Measurements from ENCODE around the gene SLC35B4. TPM values are rescaled to one million over a fixed set of nuclear protein-coding genes. Genes with fewer than 3 reads are reported as not detected.

Gene SLC35B4
- total RNA-seq, 5 donors from 2014 or later (not counting 1 experiment from before 2014, with no cell fraction given): 12.6 to 14.0 (median 13.5) TPM

DNA sequence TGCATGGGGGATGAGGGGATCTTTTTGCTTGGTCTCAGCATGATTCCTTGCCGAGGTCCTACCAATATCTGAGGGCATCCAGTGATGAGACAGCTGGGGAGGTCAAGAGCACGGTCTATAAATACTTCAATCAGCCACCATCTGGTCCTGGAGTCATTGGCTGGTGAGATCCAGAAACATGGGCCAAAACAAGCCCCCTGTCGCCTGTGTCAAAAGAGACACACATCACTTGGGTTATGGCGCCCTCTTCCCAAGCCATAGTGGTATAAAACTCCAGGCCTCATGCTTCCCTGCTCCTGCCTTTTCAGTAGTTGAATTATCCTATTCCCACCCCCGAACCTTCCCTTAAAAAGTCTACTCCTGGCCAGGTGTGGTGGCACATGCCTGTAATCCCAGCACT, 60.9 kb downstream of the SLC35B4 start:
- Mint-ChIP-seq H3K27ac (no peak overlapping the region), H3K4me3 (no peak overlapping the region), H3K9me3 (peaks cover 0 to 3% (median 0%) of the 10 kb centered on the region in 3 donors), H3K4me1 (no peaks in the 10 kb centered on the region), H3K27me3 (peaks cover 2 to 3% of the 10 kb centered on the region in 2 donors), H3K36me3 (no peaks in the 10 kb centered on the region)
- ATAC-seq (replicated peaks in 1 of 4): no peak
- ChIA-PET POLR2A (no interaction called here), CTCF (no interaction called here)
- no peak overlapping the region for H3K27ac ChIP-seq (ENCODE audit: low read length)
- H3K4me1 ChIP-seq (ENCODE audit: control insufficient read depth in 1 of 2, extremely low read depth in 1 of 2, insufficient read depth in 2 of 2, low read length in 2 of 2): no peaks in the 10 kb centered on the region
- DNase-seq: no peak
- no peaks in the 10 kb centered on the region for H3K9me3 ChIP-seq
- no peak overlapping the region for H3K4me3 ChIP-seq (ENCODE audit: control insufficient read depth in 1 of 2, extremely low read depth in 1 of 2, low read length in 1 of 2)
- no peaks in the 10 kb centered on the region for H3K36me3 ChIP-seq (ENCODE audit: control insufficient read depth in 2 of 2, extremely low read depth in 1 of 2, insufficient read depth in 1 of 2, low read length in 1 of 2)
- 80% methylated on average over 4 of the region's 5 CpGs for WGBS (ENCODE audit: insufficient coverage)
- H3K27me3 ChIP-seq (replicated peaks in 1 of 2; ENCODE audit: control insufficient read depth in 2 of 2, extremely low read depth in 1 of 2, insufficient read depth in 2 of 2, low read length in 1 of 2): peaks cover 0 to 3% of the 10 kb centered on the region in 2 experiments

DNA sequence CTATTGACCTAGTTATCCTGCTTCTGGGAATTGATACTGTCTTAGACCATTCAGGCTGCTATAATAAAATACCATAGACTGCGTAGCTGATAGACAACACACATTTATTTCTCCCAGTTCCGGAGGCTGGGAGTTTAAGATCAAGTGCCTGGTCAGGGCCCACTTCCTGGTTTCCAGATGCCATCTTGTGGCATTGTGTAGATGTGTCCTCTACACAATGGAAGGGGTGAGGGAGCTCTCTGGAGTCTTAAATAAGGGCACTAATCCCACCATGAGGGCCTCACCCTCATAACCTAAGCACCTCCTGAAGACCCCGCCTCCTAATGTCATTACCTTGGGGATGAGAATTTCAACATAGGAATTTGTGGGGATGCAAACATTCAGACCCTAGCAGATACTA, 62.4 kb downstream of the SLC35B4 start:
- no peak for ATAC-seq (replicated peaks in 1 of 4)

DNA sequence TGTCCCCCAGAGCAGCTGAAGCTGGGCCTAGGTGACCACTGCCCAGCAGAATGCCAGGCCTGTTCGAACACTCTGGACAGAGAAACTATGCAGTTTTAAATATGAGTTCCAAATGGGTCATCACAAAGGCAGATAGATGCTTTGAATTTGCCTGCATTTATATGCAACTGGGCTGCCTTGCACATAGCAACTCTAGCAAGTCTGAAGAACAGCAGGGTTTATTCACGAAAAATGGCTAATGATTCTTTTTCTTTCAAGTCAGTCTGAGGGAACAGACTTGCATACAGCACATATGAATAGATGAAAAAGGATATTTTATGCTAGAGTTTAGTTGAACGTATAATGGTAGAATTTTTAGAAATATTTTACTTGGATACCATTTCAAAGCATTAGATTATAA, 68.5 kb downstream of the SLC35B4 start:
- ChIA-PET CTCF (no interaction called here), POLR2A (no interaction called here)
- H3K27ac ChIP-seq (ENCODE audit: low read length): no peak overlapping the region
- no peaks in the 10 kb centered on the region for H3K4me1 Mint-ChIP-seq
- no peak overlapping the region for H3K27ac Mint-ChIP-seq
- 62% methylated on average over 1 of the region's 3 CpGs for WGBS (ENCODE audit: insufficient coverage)
- H3K27me3 Mint-ChIP-seq: peaks cover 4 to 8% of the 10 kb centered on the region in 2 donors
- peaks cover 0 to 2% (median 0%) of the 10 kb centered on the region in 3 donors for H3K9me3 Mint-ChIP-seq
- H3K4me3 ChIP-seq (ENCODE audit: control insufficient read depth in 1 of 2, extremely low read depth in 1 of 2, low read length in 1 of 2): no peak overlapping the region
- H3K36me3 Mint-ChIP-seq: no peaks in the 10 kb centered on the region
- no peaks in the 10 kb centered on the region for H3K36me3 ChIP-seq (ENCODE audit: control insufficient read depth in 2 of 2, extremely low read depth in 1 of 2, insufficient read depth in 1 of 2, low read length in 1 of 2)
- peaks cover 0 to 2% of the 10 kb centered on the region in 2 experiments for H3K4me1 ChIP-seq (ENCODE audit: control insufficient read depth in 1 of 2, extremely low read depth in 1 of 2, insufficient read depth in 2 of 2, low read length in 2 of 2)
- H3K9me3 ChIP-seq: no peaks in the 10 kb centered on the region
- H3K27me3 ChIP-seq (replicated peaks in 1 of 2; ENCODE audit: control insufficient read depth in 2 of 2, extremely low read depth in 1 of 2, insufficient read depth in 2 of 2, low read length in 1 of 2): no peaks in the 10 kb centered on the region
- no peak overlapping the region for H3K4me3 Mint-ChIP-seq
- ATAC-seq (replicated peaks in 1 of 4) (no peak), DNase-seq (no peak)

More for the DNA sequence above, 62.4 kb downstream of the SLC35B4 start:
- Mint-ChIP-seq H3K36me3 (no peaks in the 10 kb centered on the region), H3K27ac (no peak overlapping the region), H3K9me3 (peaks cover 0 to 3% (median 0%) of the 10 kb centered on the region in 3 donors), H3K4me3 (no peak overlapping the region), H3K4me1 (no peaks in the 10 kb centered on the region), H3K27me3 (peaks cover 2 to 8% of the 10 kb centered on the region in 2 donors)
- POLR2A ChIA-PET: no interaction called here
- Histone ChIP-seq H3K4me1 (ENCODE audit: control insufficient read depth in 1 of 2, extremely low read depth in 1 of 2, insufficient read depth in 2 of 2, low read length in 2 of 2) (no peaks in the 10 kb centered on the region), H3K36me3 (ENCODE audit: control insufficient read depth in 2 of 2, extremely low read depth in 1 of 2, insufficient read depth in 1 of 2, low read length in 1 of 2) (no peaks in the 10 kb centered on the region), H3K4me3 (ENCODE audit: control insufficient read depth in 1 of 2, extremely low read depth in 1 of 2, low read length in 1 of 2) (no peak overlapping the region), H3K27me3 (replicated peaks in 1 of 2; ENCODE audit: control insufficient read depth in 2 of 2, extremely low read depth in 1 of 2, insufficient read depth in 2 of 2, low read length in 1 of 2) (peaks cover 0 to 3% of the 10 kb centered on the region in 2 experiments), H3K27ac (ENCODE audit: low read length) (no peak overlapping the region), H3K9me3 (no peaks in the 10 kb centered on the region)
- CTCF ChIA-PET: no interaction called here
- no CpG with 5 or more reads among the region's 3 CpGs for WGBS (ENCODE audit: insufficient coverage)
- no peak for DNase-seq

DNA sequence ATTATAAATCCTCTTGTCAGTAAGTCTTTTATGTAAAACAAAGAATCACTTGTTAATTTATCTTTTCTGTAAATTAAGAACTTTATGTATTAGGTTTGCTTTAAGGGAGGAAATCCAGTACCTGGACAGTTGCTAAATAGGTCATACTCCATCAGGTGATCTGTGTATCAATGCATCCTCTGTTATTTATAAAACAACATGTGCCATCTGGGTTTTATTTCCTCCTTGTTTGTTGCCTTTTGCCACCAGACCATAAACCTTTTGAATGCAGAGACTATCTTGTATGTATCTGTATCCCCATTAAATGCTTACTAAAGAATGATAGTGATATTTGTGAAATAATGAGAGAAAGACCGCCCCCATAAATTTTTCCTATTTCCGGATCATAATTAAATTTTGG, 70.0 kb downstream of the SLC35B4 start:
- Mint-ChIP-seq H3K27me3 (peaks cover 4 to 8% of the 10 kb centered on the region in 2 donors), H3K27ac (no peak overlapping the region), H3K4me1 (no peaks in the 10 kb centered on the region), H3K36me3 (no peaks in the 10 kb centered on the region), H3K9me3 (peaks cover 0 to 4% (median 3%) of the 10 kb centered on the region in 3 donors), H3K4me3 (no peak overlapping the region)
- Histone ChIP-seq H3K9me3 (no peaks in the 10 kb centered on the region), H3K27ac (ENCODE audit: low read length) (no peak overlapping the region), H3K36me3 (ENCODE audit: control insufficient read depth in 2 of 2, extremely low read depth in 1 of 2, insufficient read depth in 1 of 2, low read length in 1 of 2) (no peaks in the 10 kb centered on the region), H3K4me3 (ENCODE audit: control insufficient read depth in 1 of 2, extremely low read depth in 1 of 2, low read length in 1 of 2) (no peak overlapping the region), H3K4me1 (ENCODE audit: control insufficient read depth in 1 of 2, extremely low read depth in 1 of 2, insufficient read depth in 2 of 2, low read length in 2 of 2) (peaks cover 0 to 2% of the 10 kb centered on the region in 2 experiments), H3K27me3 (replicated peaks in 1 of 2; ENCODE audit: control insufficient read depth in 2 of 2, extremely low read depth in 1 of 2, insufficient read depth in 2 of 2, low read length in 1 of 2) (no peaks in the 10 kb centered on the region)
- DNase-seq (no peak), ATAC-seq (replicated peaks in 1 of 4) (no peak)
- ChIA-PET CTCF (no interaction called here), POLR2A (no interaction called here)
- WGBS (ENCODE audit: insufficient coverage): no CpG with 5 or more reads among the region's 2 CpGs

DNA sequence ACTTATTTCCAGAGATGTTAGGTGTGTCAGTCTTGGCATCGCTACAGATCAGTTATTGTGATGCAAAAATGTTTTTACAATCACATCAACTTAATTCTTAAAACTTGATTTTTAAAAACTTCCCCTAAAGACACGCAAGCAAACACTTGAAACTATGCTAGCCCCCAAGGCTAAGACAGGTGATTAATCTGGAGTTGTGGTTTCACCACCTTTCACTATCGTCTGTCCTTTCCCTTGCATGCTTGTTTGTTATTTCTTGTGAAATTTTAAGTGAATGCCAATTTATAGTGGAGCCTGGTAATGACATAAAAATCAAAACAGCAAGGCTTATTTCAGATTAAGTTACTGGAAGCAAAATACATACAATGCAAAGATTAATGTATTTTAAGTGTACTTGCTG, 70.4 kb downstream of the SLC35B4 start:
- DNase-seq (no peak), ATAC-seq (replicated peaks in 1 of 4) (no peak)
- Mint-ChIP-seq H3K27me3 (peaks cover 4 to 8% of the 10 kb centered on the region in 2 donors), H3K27ac (no peak overlapping the region), H3K36me3 (no peaks in the 10 kb centered on the region), H3K4me1 (no peaks in the 10 kb centered on the region), H3K4me3 (no peak overlapping the region), H3K9me3 (peaks cover 0 to 4% (median 3%) of the 10 kb centered on the region in 3 donors)
- H3K4me1 ChIP-seq (ENCODE audit: control insufficient read depth in 1 of 2, extremely low read depth in 1 of 2, insufficient read depth in 2 of 2, low read length in 2 of 2): peaks cover 0 to 2% of the 10 kb centered on the region in 2 experiments
- ChIA-PET POLR2A (no interaction called here), CTCF (no interaction called here)
- WGBS (ENCODE audit: insufficient coverage): no CpG with 5 or more reads among the region's 3 CpGs
- H3K4me3 ChIP-seq (ENCODE audit: control insufficient read depth in 1 of 2, extremely low read depth in 1 of 2, low read length in 1 of 2): no peak overlapping the region
- no peaks in the 10 kb centered on the region for H3K9me3 ChIP-seq
- no peaks in the 10 kb centered on the region for H3K27me3 ChIP-seq (replicated peaks in 1 of 2; ENCODE audit: control insufficient read depth in 2 of 2, extremely low read depth in 1 of 2, insufficient read depth in 2 of 2, low read length in 1 of 2)
- H3K27ac ChIP-seq (ENCODE audit: low read length): no peak overlapping the region
- H3K36me3 ChIP-seq (ENCODE audit: control insufficient read depth in 2 of 2, extremely low read depth in 1 of 2, insufficient read depth in 1 of 2, low read length in 1 of 2): no peaks in the 10 kb centered on the region

DNA sequence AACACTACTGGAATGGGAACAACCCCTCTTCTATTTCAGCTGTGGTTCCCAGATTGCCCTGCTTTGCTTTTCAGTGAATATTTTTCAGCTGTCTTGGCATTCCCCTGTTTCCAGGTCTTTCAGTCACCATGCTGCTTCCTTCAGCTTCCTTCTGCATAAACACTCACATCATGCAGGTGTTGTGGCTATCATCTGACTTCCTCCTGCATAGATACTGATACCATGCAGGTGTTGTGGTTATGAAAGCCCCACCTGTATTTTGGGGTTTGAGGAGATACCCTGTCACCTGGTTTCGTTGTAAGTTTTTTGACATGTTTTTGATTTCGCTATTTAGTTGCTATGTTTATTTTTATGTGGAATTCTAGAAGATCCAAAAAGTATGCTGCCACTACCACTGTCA, 71.5 kb downstream of the SLC35B4 start:
- Histone ChIP-seq H3K27me3 (replicated peaks in 1 of 2; ENCODE audit: control insufficient read depth in 2 of 2, extremely low read depth in 1 of 2, insufficient read depth in 2 of 2, low read length in 1 of 2) (no peaks in the 10 kb centered on the region), H3K4me1 (ENCODE audit: control insufficient read depth in 1 of 2, extremely low read depth in 1 of 2, insufficient read depth in 2 of 2, low read length in 2 of 2) (peaks cover 0 to 2% of the 10 kb centered on the region in 2 experiments), H3K4me3 (ENCODE audit: control insufficient read depth in 1 of 2, extremely low read depth in 1 of 2, low read length in 1 of 2) (no peak overlapping the region), H3K27ac (ENCODE audit: low read length) (no peak overlapping the region), H3K36me3 (ENCODE audit: control insufficient read depth in 2 of 2, extremely low read depth in 1 of 2, insufficient read depth in 1 of 2, low read length in 1 of 2) (no peaks in the 10 kb centered on the region), H3K9me3 (no peaks in the 10 kb centered on the region)
- no peaks in the 10 kb centered on the region for H3K36me3 Mint-ChIP-seq
- H3K27ac Mint-ChIP-seq: no peak overlapping the region
- ATAC-seq (replicated peaks in 1 of 4) (no peak), DNase-seq (no peak)
- no peaks in the 10 kb centered on the region for H3K4me1 Mint-ChIP-seq
- ChIA-PET POLR2A (no interaction called here), CTCF (no interaction called here)
- H3K4me3 Mint-ChIP-seq: no peak overlapping the region
- no CpG with 5 or more reads among the region's 2 CpGs for WGBS (ENCODE audit: insufficient coverage)
- H3K9me3 Mint-ChIP-seq: peaks cover 3 to 7% (median 7%) of the 10 kb centered on the region in 3 donors
- H3K27me3 Mint-ChIP-seq: peaks cover 6 to 8% of the 10 kb centered on the region in 2 donors

Measured in T-cell (primary cell).